NCI-H524 (cell line): ENCODE data around the gene OMG.
"Not testable (repeated sequence)": the region's sequence is repeated elsewhere in the genome, so short reads cannot be mapped to it uniquely, and the experiment has no call there.

Experiments used
- DNase-seq, 2 experiments: peaks; one replicate each; lab custom pipeline; 2025; lab: John Stamatoyannopoulos, UW

The OMG gene

DNA sequence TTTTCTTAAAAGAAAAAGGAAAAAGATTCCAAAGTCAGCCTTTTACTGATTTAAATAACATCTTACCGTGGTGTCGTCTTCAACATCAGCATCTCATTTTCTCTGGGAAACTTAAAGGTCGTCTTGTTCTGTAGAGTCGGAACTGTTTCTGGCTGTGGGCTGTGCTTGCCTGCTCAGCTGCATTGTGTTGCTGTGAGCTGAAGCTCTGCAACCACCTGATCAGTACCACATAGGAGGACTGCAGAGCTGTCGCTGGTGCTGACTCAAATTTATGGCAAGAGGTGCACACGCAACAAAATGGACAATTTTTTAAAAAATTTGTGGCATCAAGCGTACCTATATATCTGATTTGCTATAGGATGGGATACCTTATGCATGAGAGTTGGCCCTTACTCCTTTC lies at the start of gene OMG:
Gene OMG (minus strand): TSS at position 150 of the 400 bp plus-strand sequence. CDS start 908 bp downstream, outside the sequence.
- no peak for DNase-seq

DNA sequence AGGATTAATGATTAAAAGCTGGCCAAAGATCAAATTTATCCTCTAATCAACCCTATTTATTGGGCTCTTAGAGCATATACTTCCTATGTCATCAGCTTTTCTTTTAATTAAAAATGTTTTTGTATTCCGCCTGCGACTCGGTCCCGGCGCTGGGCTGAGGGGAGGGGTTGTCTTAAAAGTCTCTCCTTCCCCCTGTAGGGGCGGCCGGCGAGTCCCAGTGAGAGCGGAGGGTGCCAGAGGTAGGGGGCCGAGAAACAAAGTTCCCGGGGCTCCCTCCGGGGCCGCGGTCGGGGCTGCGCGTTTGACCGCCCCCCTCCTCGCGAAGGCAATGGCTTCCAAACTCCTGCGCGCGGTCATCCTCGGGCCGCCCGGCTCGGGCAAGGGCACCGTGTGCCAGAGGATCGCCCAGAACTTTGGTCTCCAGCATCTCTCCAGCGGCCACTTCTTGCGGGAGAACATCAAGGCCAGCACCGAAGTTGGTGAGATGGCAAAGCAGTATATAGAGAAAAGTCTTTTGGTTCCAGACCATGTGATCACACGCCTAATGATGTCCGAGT lies 48.2 kb upstream of the OMG start:
- DNase-seq = not testable (repeated sequence)

DNA sequence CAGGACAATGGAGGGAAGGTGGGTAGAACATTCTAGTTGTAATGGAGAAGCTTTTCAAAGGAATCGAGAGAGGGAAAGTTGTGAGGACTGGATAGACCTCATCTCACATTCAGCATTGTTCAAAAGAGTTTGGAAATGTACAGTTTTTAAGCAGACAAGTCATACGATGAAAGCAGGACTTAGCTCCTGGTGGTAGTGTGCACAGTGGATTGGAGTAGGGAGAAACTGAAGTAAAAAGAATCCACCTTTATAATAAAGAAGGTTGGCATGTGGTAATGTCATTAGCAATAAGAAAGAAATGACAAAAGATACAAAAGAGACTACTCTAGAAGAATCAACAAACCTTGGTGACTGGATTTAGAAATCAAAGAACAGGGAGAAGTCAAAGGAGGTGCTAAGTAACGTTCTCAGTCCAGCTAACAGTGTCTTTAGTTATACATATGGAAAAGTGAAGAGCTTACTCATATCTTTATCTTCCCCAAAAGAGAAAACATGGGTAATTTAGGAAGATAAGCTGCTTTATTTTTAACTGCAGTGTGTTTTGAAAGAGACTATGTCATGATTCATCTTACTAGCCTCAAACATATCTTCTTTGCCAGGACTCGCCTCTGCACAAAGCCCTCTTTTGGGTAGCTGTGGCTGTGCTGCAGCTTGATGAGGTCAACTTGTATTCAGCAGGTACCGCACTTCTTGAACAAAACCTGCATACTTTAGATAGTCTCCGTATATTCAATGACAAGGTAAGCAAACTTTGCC lies 43.0 kb upstream of the OMG start:
- DNase-seq = no peak

DNA sequence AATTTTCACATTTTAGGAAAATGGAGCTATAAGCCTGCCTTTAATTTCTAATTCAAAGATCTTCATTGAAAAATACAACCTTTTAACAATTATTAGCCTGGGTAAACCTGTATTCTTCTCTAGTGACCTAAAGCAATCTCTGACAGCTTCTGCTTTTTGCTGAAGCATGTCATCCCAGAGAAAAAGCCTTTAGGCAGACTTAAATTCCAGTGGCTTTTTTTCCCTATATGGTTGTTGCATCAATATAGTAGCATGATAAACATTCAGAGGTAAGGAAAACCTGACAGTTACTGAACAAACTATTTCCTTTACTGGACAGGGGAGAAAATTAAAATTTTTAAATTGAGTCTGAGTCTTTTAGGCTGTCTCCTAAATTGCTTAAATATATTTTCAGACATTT lies 32.2 kb upstream of the OMG start:
- no peak for DNase-seq

DNA sequence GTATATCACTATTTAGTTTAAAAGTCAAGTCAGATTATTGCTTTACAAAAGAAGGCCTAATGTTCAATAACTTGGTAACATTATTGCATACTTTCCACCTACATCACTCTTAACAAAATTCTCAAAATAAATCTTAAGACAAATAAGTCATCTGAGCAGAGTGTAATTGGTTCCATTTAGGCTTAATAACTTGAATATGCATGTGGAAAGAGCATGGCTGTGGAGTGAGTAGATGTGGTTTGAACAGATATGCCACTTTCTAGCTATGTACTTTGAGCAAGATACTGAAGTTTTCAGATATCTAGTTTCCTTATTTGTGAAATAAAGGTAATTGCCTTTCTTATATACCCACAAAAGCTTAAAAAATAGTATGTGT lies 31.1 kb upstream of the OMG start:
- no peak for DNase-seq

DNA sequence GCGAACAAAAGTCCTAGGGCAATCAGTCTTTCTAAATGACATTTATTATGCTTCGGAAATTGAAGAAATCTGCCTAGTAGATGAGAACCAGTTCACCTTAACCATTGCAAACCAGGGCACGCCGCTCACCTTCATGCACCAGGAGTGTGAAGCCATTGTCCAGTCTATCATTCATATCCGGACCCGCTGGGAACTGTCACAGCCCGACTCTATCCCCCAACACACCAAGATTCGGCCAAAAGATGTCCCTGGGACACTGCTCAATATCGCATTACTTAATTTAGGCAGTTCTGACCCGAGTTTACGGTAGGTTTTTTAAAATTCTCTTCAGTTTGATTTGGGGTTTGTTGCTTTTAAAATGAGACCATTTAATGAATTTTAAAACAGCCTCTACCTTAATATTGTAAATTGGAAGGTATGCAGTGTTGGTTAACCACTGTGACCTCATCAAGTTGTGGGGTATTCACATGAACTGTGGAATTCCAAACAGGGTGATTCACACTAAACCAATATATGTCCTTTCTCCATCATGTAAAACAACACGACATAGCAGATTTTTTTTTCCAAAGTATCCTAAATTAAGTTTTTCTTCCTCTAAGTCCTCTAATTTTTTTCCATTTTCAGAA lies 30.6 kb upstream of the OMG start:
- DNase-seq = no peak

- no peak for DNase-seq
Measured at GRCh38 chr17:31323551-31323950, 26.5 kb upstream of the OMG start.

DNA sequence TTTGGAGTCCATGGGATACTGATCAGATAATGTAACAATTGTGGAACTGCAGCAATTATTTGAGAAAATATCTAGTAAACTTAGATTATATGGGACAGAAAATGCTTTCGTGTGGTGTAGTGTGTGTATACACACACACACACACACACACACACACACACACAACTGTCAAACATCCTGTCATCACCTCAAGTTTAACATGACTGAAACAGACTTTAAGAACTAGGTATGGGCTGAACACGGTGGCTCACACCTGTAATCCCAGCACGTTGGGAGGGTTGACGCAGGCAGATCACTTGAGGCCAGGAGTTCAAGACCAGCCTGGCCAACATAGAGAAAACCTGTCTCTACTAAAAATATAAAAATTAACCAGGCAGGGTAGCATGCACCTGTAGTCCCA lies 24.9 kb upstream of the OMG start:
- DNase-seq = no peak

DNA sequence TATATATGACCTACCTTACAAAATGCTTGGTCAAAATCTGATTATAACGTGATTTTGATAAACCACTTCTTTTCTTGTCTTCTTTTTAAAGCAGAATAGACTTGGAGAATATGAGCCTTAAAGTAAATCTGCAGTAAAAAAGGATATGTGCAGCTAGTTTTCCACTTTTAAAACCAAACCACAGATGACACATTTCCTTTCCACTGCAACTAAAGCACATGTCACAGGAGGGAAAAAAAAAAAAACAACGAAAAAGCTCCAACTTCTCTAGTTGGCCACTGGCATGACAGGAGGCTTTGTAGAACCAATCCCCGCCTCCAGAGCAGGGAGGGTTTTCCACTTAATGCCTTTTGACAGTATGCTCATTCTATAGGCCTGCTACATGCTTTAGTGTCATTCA lies 24.4 kb upstream of the OMG start, which contains the start of gene EVI2A:
Gene EVI2A (minus strand): TSS at position 142 of the 400 bp plus-strand sequence. CDS start 2,609 bp downstream, outside the sequence.
- DNase-seq = no peak

DNA sequence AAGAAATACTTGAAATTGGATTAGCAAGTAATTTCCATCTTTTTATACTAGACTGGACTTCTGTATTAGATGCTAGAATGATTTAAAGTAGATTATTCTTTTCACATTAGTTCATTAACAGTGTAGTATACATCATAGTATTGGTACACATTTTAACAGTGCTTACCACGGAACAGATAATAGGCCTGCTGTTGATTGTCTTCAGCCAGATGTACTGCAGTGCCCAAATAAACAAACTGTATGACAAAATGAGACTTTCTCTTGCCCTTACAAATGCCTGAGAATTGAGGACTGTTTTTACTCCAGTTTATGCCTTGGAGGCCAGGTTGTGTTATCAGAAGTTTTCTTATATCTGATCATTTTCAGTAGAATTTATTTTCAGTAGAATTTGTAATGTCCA lies 23.8 kb upstream of the OMG start:
- no peak for DNase-seq

- no peak for DNase-seq
Measured at GRCh38 chr17:31320241-31320640, 23.2 kb upstream of the OMG start.

DNA sequence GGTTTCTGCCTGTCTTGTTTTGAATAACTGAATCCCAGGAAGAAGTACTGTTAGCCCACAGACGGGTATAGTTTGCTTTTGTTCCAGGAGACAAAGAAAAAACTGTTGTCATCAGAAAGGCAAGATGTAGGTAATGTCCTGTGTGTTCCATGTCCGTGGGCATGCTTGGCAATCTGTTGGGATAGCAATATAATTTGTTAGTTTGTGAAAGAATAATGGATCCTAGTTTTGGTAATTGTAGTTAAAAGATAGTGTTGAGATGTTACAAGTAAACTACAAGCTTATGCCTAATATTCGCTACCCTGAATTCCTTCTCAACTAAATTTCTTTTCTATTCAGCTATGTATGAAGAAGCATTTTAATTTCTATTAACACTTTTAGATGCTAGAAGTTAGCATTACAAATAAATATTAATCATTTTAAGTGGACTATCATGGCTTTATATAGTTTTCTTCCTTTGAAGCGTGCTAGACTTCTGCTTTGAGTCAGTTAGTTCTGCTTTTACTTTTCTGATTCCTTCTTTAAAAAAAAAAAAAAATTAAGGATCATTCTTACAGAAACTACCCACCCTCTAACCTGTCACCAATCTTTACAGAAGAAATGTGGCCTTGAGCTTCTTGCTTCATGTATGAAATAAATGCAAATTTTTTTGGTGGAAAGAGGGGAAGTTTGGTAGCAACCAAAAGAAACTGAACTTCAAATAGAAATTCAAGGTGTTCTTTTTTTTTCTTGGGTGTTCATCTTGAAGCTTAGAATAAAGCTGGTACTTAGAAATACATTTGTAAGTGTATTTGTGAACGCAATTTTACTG lies 22.0 kb upstream of the OMG start:
- DNase-seq = no peak

DNA sequence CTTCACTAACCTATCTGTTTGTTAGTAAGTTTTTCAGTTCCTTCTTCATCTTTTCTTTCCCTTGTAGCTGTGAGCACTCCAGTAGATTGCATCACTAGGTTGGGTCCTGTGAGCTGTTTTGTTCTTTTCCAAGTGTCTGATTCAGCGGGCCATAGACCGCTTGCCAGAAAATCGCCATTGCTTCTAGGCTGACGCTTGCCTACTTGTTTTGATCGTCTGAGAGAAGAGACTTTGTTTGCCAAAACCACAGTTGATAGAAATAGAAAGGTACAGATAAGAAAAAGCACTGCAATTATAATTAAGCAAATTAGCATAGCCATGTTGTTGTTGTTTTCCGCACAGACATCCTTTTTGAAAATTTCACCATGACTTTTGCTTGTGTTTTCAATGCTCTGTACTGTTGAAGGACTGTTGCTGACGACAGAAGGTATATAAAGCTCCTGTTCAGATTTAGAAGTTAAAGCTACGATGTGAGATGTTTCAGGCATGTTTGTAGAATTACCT lies 21.3 kb upstream of the OMG start:
- DNase-seq = no peak

DNA sequence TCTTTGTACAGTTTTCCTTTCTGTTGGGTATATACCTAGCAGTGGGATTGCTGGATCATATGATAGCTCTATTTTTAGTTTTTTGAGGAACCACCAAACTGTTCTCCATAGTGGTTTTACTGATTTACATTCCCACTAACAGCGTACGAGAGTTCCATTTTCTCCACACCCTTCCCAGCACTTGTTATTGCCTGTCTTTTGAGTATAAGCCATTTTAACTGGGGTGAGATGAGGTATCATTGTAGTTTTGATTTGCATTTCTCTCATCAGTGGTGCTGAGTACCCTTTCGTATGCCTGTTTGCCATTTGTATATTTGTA lies 17.7 kb upstream of the OMG start:
- DNase-seq = no peak

DNA sequence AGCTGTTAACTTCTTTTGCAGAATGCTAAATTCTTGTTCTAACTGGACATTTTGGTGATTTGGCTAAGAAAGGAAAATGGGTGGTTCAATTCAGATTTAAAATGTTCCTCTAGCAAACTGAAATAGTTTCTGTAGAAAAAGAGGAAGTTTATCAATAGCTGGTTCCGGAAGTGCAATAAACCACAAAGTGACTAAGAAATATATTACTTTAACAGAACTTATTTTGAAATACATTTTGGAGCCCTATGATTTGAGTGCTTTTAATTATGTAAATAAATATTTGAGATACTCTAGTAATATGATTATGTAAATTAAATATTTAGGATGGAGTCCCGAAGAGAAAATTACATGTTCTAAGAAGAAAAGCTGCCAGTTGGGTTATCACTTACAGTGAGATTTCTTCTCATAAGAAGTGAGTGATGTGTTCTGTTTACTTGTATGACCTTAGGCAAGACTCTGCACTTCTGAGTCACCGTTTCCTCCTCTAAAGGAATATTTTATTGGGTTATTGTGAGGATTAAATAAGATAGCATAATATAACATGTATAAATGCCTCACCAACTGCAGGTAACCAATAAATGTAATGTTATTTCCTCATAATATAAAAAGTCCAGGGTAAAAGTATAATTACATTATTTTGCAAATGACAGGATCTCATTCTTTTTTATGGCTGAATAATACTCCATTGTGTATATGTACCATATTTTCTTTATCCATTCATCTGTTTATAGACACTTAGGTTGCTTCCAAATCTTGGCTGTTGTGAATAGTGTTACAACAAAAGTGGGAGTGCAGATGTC lies 17.1 kb upstream of the OMG start, which contains the start of gene EVI2B:
Gene EVI2B (minus strand): TSS at position 73 of the 800 bp plus-strand sequence. CDS start 8,445 bp downstream, outside the sequence.
- no peak for DNase-seq

DNA sequence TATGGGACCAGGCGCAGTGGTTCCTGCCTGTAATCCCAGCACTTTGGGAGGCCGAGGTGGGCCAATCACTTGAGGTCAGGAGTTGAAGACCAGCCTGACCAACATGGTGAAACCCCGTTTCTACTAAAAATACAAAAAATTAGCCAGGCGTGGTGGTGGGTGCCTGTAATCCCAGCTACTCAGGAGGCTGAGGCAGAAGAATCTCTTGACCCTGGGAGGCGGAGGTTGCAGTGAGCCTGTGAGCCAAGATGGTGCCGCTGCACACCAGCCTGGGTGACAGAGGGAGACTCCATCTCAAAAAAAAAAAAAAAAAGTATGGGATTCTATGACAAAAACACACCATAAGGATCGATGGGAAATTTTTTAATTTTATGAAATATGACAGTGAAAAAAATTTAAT lies 15.2 kb upstream of the OMG start:
- not testable (repeated sequence) for DNase-seq

DNA sequence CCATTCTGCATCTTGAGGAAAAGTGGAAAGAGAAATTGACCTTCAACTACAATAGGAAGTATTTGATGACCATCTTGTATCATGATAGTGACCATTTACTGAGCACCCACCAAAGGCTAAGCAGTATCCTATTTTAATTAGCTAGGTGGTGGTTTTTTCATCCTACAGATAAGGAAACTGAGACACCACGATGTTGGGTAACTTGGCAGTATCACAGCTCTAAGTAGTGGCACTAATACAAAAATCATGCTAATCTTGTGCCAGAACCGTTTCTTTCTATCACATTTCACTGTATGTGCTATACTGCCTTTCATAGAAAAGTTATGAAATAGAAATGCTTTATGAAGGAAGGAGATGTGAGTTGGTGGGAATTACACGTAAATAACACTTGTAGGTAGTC lies 14.5 kb upstream of the OMG start:
- DNase-seq = no peak

- DNase-seq = no peak
Measured at GRCh38 chr17:31310886-31311285, 13.8 kb upstream of the OMG start.

DNA sequence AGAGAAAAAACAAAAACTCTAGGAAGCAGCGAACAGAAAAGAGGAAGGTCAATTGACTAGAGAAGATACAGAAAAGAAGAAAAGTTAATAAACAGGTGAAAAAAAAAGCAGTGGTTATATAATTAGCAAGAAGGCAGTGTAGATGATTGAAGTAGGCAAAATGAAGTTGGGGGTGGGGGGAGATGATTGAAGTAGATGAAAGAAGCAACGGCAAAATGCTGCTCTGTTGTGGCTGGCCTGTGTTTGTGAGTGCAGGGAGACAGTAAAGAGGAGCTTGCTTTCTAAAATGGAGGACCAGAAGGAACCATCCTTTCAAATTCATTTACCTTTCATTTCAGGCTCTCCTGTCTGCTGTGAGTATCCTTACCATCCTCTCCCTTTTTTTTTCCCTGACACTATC lies 13.2 kb upstream of the OMG start:
- DNase-seq = no peak

GRCh38 chr17:31309556-31309955 lies 12.5 kb upstream of the OMG start:
- no peak for DNase-seq
